Stimulated activated CD8-positive, alpha-beta memory T cell treated with anti-CD3 and anti-CD28 coated beads, Interleukin-7, amount 100 ng/mL, for 1 hour (primary cell): ENCODE results near the gene IGF1R.

Experiments used
- DNase-seq, 2 donors: peaks; one replicate each; pipeline ENCODE4 v3.0.0-alpha.2; 2020; ENCODE audit warnings: low read depth in 2 of 2

The IGF1R gene

GRCh38 chr15:98725874-98726273 is 77.5 kb downstream of the IGF1R start:
- no peak for DNase-seq

GRCh38 chr15:98727115-98728040 is 79.0 kb downstream of the IGF1R start:
- DNase-seq, result no peak

- no peak for DNase-seq
These were observed 79.9 kb downstream of the IGF1R start for GRCh38 chr15:98728082-98728810.

- DNase-seq, result no peak
These were observed 80.4 kb downstream of the IGF1R start for GRCh38 chr15:98728811-98729160.

GRCh38 chr15:98729446-98730042 is 81.2 kb downstream of the IGF1R start:
- no peak for DNase-seq

- DNase-seq, result no peak
These were observed 82.7 kb downstream of the IGF1R start for GRCh38 chr15:98730860-98731711.

GRCh38 chr15:98731712-98732450 is 83.5 kb downstream of the IGF1R start:
- DNase-seq, result no peak

GRCh38 chr15:98733098-98733497 is 84.8 kb downstream of the IGF1R start:
- no peak for DNase-seq

GRCh38 chr15:98734466-98735199 is 86.3 kb downstream of the IGF1R start:
- no peak for DNase-seq

GRCh38 chr15:98735304-98735703 is 87.0 kb downstream of the IGF1R start:
- no peak for DNase-seq

- DNase-seq, result no peak
These were observed 87.7 kb downstream of the IGF1R start for GRCh38 chr15:98735895-98736617.

- no peak for DNase-seq
These were observed 88.8 kb downstream of the IGF1R start for GRCh38 chr15:98737159-98737558.

- DNase-seq, result no peak
These were observed 89.4 kb downstream of the IGF1R start for GRCh38 chr15:98737721-98738120.

- DNase-seq, result no peak
These were observed 90.5 kb downstream of the IGF1R start for GRCh38 chr15:98738689-98739401.

- no peak for DNase-seq
These were observed 92.0 kb downstream of the IGF1R start for GRCh38 chr15:98740295-98740694.

- DNase-seq, result no peak
These were observed 92.6 kb downstream of the IGF1R start for GRCh38 chr15:98740963-98741362.

- DNase-seq, result no peak
These were observed 94.8 kb downstream of the IGF1R start for GRCh38 chr15:98743177-98743576.

GRCh38 chr15:98744506-98744905 is 96.2 kb downstream of the IGF1R start:
- no peak for DNase-seq

- no peak for DNase-seq
These were observed 96.8 kb downstream of the IGF1R start for GRCh38 chr15:98745179-98745578.
